HEK293 (cell line): ENCODE data around the gene CCDC24.
A peak's percentile ranks its signal among the peaks of the same experiment; 100 is the strongest.

Experiments used
- KLF1 ChIP-seq: fragments of 450-650 bp; formaldehyde crosslinking; IDR thresholded peaks from 2 replicates; pipeline ENCODE4 v1.5.1; 2016; ENCODE audit warnings: missing biosample characterization, missing genetic modification characterization
- KLF16 ChIP-seq: fragments of 450-650 bp; formaldehyde crosslinking; IDR thresholded peaks from 2 replicates; pipeline ENCODE4 v1.5.1; 2017; ENCODE audit warnings: missing biosample characterization, missing genetic modification characterization
- KLF7 ChIP-seq: fragments of 450-650 bp; formaldehyde crosslinking; IDR thresholded peaks from 2 replicates; pipeline ENCODE4 v1.5.1; 2016; ENCODE audit warnings: missing biosample characterization, missing genetic modification characterization, borderline replicate concordance
- PRDM10 ChIP-seq: fragments of 450-650 bp; formaldehyde crosslinking; IDR thresholded peaks from 2 replicates; pipeline ENCODE4 v1.5.1; 2016; ENCODE audit warnings: missing biosample characterization, missing genetic modification characterization
- SP3 ChIP-seq: fragments of 450-650 bp; formaldehyde crosslinking; IDR thresholded peaks from 2 replicates; pipeline ENCODE4 v1.5.1; 2016; ENCODE audit warnings: missing biosample characterization, missing genetic modification characterization
- ZBTB1 ChIP-seq: fragments of 450-650 bp; formaldehyde crosslinking; IDR thresholded peaks from 2 replicates; pipeline ENCODE4 v1.5.1; 2016; ENCODE audit warnings: missing biosample characterization, missing genetic modification characterization
- ZBTB26 ChIP-seq: fragments of 450-650 bp; formaldehyde crosslinking; optimal IDR thresholded peaks from 2 replicates; pipeline ENCODE3; 2016; ENCODE audit warnings: missing biosample characterization, mild to moderate bottlenecking, missing genetic modification characterization
- ZNF10 ChIP-seq: fragments of 450-650 bp; formaldehyde crosslinking; IDR thresholded peaks from 2 replicates; pipeline ENCODE4 v1.5.1; 2017; ENCODE audit warnings: missing biosample characterization, missing genetic modification characterization
- ZNF274 ChIP-seq, 2 experiments: fragments of 200-500 bp in 1 of 2; fragments of 450-650 bp in 1 of 2; sonication (Bioruptor generic) in 1 of 2; formaldehyde crosslinking in 1 of 2; IDR thresholded peaks; 2 replicates each; pipeline versions ENCODE4 v1.5.1 to v1.6.1; 2014 to 2016; ENCODE audit warnings: borderline replicate concordance in 1 of 2, inconsistent platforms in 1 of 2, low read length in 1 of 2, missing biosample characterization in 1 of 2, missing genetic modification characterization in 1 of 2
- ZNF354C ChIP-seq: fragments of 450-650 bp; formaldehyde crosslinking; IDR thresholded peaks from 2 replicates; pipeline ENCODE4 v1.5.1; 2016; ENCODE audit warnings: missing biosample characterization, missing genetic modification characterization, low read depth, borderline replicate concordance
- ZNF391 ChIP-seq: fragments of 450-650 bp; formaldehyde crosslinking; IDR thresholded peaks from 2 replicates; pipeline ENCODE4 v1.5.1; 2016; ENCODE audit warnings: low read depth, missing biosample characterization, missing genetic modification characterization, borderline replicate concordance
- ZNF501 ChIP-seq: fragments of 450-650 bp; formaldehyde crosslinking; IDR thresholded peaks from 2 replicates; pipeline ENCODE4 v1.5.1; 2016; ENCODE audit warnings: missing biosample characterization, missing genetic modification characterization
- ZNF692 ChIP-seq: fragments of 450-650 bp; formaldehyde crosslinking; IDR thresholded peaks from 2 replicates; pipeline ENCODE4 v1.5.1; 2016; ENCODE audit warnings: missing biosample characterization, missing genetic modification characterization
- TF ChIP-seq, protein P1 (sequence below): fragments of 450-650 bp; formaldehyde crosslinking; IDR thresholded peaks from 2 replicates; pipeline ENCODE4 v1.5.1; 2016; ENCODE audit warnings: missing biosample characterization, missing genetic modification characterization, borderline replicate concordance
- TF ChIP-seq, protein P2 (sequence below): fragments of 450-650 bp; formaldehyde crosslinking; IDR thresholded peaks from 2 replicates; pipeline ENCODE4 v1.5.1; 2016; ENCODE audit warnings: missing biosample characterization, missing genetic modification characterization
- TF ChIP-seq, protein P3 (sequence below): fragments of 450-650 bp; formaldehyde crosslinking; IDR thresholded peaks from 2 replicates; pipeline ENCODE4 v1.5.1; 2016; ENCODE audit warnings: missing biosample characterization, missing genetic modification characterization, borderline replicate concordance
- TF ChIP-seq, protein P4 (sequence below): fragments of 450-650 bp; formaldehyde crosslinking; IDR thresholded peaks from 2 replicates; pipeline ENCODE4 v1.5.1; 2017; ENCODE audit warnings: missing biosample characterization, mild to moderate bottlenecking, missing genetic modification characterization, moderate library complexity
- TF ChIP-seq, protein P5 (sequence below): fragments of 450-650 bp; IDR thresholded peaks from 2 replicates; pipeline ENCODE4 v1.5.1; 2018; ENCODE audit warnings: missing biosample characterization, mild to moderate bottlenecking, missing genetic modification characterization

CCDC24 gene

DNA sequence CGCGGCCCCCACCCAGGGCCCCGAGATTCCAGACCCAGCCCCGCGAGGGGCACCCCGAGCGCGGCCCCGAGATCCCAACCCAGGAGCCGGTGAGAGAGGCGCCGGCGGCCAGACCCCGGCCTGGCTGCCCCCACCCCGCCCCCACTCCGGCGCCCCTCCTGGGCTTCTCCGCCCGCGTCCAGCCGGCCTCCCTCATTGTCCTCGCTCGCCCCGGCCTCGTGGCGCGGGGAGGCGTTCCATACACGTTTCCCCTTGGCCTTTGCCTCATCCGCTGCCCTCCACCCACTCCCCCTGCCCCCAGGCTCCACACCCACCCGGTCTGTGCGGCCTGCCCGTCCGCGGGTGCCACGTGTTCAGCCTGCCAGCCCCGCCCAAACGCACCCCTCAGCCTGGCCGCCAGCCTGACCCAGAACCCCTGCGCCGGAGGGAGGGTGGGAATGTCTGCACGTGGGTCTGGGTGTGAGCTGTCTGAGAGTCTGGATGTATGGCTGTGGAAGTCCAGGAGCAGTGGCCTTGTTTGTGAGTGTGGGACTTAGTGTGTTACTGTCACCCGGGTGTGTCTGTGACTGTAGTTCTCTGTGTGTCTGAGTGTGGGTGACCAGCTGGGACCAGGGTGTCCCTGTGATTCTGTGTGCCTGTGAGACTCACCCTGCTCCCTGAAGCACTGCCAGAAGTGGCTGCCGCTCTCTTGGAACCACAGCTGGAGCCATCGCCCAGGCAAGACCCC, 11.7 kb upstream of the CCDC24 start (continued):
- TF ChIP-seq, protein P1, sequence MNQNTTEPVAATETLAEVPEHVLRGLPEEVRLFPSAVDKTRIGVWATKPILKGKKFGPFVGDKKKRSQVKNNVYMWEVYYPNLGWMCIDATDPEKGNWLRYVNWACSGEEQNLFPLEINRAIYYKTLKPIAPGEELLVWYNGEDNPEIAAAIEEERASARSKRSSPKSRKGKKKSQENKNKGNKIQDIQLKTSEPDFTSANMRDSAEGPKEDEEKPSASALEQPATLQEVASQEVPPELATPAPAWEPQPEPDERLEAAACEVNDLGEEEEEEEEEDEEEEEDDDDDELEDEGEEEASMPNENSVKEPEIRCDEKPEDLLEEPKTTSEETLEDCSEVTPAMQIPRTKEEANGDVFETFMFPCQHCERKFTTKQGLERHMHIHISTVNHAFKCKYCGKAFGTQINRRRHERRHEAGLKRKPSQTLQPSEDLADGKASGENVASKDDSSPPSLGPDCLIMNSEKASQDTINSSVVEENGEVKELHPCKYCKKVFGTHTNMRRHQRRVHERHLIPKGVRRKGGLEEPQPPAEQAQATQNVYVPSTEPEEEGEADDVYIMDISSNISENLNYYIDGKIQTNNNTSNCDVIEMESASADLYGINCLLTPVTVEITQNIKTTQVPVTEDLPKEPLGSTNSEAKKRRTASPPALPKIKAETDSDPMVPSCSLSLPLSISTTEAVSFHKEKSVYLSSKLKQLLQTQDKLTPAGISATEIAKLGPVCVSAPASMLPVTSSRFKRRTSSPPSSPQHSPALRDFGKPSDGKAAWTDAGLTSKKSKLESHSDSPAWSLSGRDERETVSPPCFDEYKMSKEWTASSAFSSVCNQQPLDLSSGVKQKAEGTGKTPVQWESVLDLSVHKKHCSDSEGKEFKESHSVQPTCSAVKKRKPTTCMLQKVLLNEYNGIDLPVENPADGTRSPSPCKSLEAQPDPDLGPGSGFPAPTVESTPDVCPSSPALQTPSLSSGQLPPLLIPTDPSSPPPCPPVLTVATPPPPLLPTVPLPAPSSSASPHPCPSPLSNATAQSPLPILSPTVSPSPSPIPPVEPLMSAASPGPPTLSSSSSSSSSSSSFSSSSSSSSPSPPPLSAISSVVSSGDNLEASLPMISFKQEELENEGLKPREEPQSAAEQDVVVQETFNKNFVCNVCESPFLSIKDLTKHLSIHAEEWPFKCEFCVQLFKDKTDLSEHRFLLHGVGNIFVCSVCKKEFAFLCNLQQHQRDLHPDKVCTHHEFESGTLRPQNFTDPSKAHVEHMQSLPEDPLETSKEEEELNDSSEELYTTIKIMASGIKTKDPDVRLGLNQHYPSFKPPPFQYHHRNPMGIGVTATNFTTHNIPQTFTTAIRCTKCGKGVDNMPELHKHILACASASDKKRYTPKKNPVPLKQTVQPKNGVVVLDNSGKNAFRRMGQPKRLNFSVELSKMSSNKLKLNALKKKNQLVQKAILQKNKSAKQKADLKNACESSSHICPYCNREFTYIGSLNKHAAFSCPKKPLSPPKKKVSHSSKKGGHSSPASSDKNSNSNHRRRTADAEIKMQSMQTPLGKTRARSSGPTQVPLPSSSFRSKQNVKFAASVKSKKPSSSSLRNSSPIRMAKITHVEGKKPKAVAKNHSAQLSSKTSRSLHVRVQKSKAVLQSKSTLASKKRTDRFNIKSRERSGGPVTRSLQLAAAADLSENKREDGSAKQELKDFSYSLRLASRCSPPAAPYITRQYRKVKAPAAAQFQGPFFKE: no peak
- TF ChIP-seq ZNF391 (tag by site-specific recombination) (peak; percentile 33; the same call in 1 of the 2 replicates), SP3 (tag by site-specific recombination) (peak; percentile 59), KLF1 (tag by site-specific recombination) (peak; percentile 96), ZBTB1 (tag by site-specific recombination) (no peak), ZNF501 (tag by site-specific recombination) (peak; percentile 48; the same call in 1 of the 2 replicates), ZNF10 (no peak), ZNF354C (tag by site-specific recombination) (no peak), KLF16 (tag by site-specific recombination) (peak; percentile 66; the same call in 1 of the 2 replicates), ZBTB26 (tag by site-specific recombination) (peak; percentile 48), PRDM10 (peak; percentile 72), ZNF692 (peak; percentile 40; the same call in 1 of the 2 replicates), KLF7 (tag by site-specific recombination) (peak; percentile 54; the same call in 1 of the 2 replicates), ZNF274 (IDR thresholded peaks at IDR 0.05; ENCODE audit: low read length) (no peak), ZNF274 (tag by site-specific recombination; IDR thresholded peaks at IDR 0.05; ENCODE audit: borderline replicate concordance) (no peak)
- TF ChIP-seq, protein P2, sequence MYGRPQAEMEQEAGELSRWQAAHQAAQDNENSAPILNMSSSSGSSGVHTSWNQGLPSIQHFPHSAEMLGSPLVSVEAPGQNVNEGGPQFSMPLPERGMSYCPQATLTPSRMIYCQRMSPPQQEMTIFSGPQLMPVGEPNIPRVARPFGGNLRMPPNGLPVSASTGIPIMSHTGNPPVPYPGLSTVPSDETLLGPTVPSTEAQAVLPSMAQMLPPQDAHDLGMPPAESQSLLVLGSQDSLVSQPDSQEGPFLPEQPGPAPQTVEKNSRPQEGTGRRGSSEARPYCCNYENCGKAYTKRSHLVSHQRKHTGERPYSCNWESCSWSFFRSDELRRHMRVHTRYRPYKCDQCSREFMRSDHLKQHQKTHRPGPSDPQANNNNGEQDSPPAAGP: peak; percentile 92
- TF ChIP-seq, protein P3, sequence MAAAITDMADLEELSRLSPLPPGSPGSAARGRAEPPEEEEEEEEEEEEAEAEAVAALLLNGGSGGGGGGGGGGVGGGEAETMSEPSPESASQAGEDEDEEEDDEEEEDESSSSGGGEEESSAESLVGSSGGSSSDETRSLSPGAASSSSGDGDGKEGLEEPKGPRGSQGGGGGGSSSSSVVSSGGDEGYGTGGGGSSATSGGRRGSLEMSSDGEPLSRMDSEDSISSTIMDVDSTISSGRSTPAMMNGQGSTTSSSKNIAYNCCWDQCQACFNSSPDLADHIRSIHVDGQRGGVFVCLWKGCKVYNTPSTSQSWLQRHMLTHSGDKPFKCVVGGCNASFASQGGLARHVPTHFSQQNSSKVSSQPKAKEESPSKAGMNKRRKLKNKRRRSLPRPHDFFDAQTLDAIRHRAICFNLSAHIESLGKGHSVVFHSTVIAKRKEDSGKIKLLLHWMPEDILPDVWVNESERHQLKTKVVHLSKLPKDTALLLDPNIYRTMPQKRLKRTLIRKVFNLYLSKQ: no peak
- TF ChIP-seq, protein P4, sequence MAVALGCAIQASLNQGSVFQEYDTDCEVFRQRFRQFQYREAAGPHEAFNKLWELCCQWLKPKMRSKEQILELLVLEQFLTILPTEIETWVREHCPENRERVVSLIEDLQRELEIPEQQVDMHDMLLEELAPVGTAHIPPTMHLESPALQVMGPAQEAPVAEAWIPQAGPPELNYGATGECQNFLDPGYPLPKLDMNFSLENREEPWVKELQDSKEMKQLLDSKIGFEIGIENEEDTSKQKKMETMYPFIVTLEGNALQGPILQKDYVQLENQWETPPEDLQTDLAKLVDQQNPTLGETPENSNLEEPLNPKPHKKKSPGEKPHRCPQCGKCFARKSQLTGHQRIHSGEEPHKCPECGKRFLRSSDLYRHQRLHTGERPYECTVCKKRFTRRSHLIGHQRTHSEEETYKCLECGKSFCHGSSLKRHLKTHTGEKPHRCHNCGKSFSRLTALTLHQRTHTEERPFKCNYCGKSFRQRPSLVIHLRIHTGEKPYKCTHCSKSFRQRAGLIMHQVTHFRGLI (tag by site-specific recombination): no peak
- TF ChIP-seq, protein P5, sequence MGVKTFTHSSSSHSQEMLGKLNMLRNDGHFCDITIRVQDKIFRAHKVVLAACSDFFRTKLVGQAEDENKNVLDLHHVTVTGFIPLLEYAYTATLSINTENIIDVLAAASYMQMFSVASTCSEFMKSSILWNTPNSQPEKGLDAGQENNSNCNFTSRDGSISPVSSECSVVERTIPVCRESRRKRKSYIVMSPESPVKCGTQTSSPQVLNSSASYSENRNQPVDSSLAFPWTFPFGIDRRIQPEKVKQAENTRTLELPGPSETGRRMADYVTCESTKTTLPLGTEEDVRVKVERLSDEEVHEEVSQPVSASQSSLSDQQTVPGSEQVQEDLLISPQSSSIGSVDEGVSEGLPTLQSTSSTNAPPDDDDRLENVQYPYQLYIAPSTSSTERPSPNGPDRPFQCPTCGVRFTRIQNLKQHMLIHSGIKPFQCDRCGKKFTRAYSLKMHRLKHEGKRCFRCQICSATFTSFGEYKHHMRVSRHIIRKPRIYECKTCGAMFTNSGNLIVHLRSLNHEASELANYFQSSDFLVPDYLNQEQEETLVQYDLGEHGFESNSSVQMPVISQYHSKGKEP: no peak
